ENCODE measurements around the gene LHPP. TPM values are rescaled to one million over a fixed set of nuclear protein-coding genes. Genes with fewer than 3 reads are reported as not detected.

The LHPP gene, protein sequence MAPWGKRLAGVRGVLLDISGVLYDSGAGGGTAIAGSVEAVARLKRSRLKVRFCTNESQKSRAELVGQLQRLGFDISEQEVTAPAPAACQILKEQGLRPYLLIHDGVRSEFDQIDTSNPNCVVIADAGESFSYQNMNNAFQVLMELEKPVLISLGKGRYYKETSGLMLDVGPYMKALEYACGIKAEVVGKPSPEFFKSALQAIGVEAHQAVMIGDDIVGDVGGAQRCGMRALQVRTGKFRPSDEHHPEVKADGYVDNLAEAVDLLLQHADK
- 10.7 and 11.1 TPM in 2 replicates for total RNA-seq

DNA sequence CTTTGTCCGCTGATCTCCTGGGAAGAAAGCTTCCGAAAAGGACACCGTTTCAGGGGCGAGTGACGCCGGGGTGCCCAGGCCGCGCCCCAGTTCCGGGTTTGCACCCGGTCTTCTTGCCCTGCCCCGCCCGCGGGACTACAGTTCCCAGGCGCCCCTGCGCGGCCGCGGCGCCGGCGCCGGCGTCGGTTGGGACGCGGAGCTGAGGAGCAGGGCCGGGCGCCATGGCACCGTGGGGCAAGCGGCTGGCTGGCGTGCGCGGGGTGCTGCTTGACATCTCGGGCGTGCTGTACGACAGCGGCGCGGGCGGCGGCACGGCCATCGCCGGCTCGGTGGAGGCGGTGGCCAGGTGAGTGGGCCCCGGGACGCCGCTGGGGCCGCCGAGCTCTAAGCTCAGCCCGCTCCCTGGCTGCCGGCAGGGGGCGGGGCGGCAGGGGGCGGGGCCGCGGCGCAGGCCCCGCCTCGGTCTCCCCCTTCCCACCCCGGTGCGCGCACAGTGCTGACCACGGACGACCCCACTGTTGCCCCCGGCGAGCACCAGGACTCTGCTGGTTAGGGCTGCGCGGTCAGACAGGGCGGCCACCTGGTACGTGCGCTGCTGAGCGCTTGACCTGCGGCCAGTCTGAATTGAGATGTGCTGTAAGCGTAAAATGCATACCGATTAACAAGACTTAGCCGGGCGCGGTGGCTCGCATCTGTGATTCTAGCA, at the start of gene LHPP:
Gene LHPP, plus strand, starts transcription at position 182 of the 706 bp plus-strand sequence. Its CDS starts 40 bp downstream, at position 222.

DNA sequence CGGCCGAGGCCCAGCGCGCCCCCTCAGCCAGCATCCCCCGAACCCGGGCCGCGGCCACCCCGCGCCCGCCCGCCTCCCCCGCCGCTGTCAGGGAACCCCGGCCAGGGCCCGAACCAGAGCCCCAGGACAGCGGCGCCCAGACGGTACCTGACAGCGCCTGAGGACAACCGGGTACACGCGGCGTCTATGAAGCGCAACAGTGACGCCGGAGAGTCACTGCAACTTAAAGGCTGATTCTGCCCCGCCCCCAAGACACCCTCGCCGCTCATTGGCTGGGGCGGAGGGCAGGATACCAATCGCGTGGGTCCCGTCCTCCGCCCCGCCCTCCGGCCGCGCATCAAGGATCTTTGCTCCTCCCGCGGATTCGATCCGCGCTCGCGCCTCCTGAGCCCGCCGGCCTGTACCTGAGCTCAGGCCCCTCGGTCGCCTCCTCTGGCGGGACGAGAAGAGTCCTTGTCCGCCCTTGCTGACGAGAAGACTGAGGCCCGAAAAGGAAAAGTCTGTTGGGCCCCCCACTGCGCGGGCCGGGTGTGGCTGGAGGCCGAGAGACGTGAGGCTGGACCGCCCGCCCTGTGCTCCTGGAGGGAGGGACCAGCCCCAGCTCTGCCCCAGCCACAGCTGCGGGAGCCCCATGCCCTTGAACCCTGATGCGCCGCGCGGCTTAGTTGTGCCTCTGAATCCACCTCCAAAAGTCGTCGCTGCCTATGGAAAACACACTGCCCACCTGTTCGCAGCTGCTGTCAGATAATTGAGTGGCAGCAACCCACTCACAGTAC, 42.7 kb upstream of the LHPP start, which contains the start of gene OAT:
Gene OAT, minus strand, starts transcription at position 198 of the 776 bp plus-strand sequence. CDS start 6,752 bp downstream, outside the sequence.

DNA sequence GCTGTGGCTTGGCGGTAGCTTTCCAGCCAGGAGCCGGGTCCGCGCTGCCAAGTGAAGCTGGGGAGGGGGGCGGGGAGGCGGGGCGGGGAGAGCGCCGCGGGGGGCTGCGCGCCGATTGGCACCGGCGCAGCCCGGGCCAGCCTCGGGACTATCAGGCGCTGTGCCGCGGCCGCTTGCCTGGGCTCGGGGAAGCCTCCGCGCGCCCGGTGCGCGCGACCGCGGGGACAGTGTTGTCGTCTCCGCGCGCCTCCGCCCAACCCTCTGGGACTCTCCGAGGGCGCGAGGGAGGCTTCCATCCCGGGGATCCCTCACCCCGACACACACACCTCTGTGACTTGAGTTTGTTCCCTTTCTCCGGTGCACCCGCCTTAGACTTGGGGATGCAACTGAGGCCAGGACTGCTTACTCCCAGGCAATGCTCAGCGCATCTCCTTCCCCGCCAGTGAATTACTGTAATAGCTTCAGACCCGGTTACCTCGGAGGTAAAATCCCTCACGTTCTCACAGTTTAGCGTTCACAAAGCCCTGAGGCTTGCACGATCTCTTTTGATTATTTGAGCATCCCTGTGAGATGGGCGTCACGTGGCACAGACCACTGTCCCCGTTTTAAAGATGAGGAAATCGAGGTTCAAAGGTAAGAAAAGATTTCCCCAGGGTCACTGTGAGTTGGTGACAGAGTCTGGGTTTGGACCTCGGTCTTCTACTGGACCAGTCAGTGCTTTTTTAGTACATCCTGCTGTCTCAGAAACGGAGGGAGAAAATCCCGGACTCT, 11.4 kb upstream of the LHPP start, which contains the start of gene NKX1-2:
Gene NKX1-2, minus strand, starts transcription at position 24 of the 771 bp plus-strand sequence. CDS start 92 bp downstream, outside the sequence.

Other genes starting within 250 kb of the LHPP start
- gene OAT, start 42.9 kb upstream of the LHPP start, total RNA-seq = 173 and 207 TPM in 2 replicates
- gene NKX1-2, start 11.8 kb upstream of the LHPP start, total RNA-seq = not detected in 2 replicates